KOPT-K1 (cell line): ENCODE data around the gene CPNE8.

Source experiments
- H3K27ac ChIP-seq: fragments of 200-600 bp; sonication (generic); 2 replicates; pipeline ENCODE4 v1.5.1; 2016; ENCODE audit warnings: antibody characterized with exemption, mild to moderate bottlenecking, low read depth, low read length; ENCODE audit not compliant: poor library complexity, severe bottlenecking
- H3K36me3 ChIP-seq: fragments of 200-600 bp; sonication (generic); 2 replicates; pipeline ENCODE4 v1.5.1; 2017; ENCODE audit warnings: antibody characterized with exemption, mild to moderate bottlenecking, low read length, moderate library complexity; ENCODE audit not compliant: insufficient read depth
- H3K9me3 ChIP-seq: fragments of 200-600 bp; sonication (generic); 2 replicates; pipeline ENCODE4 v1.5.1; 2017; ENCODE audit warnings: antibody characterized with exemption, low read length, mild to moderate bottlenecking; ENCODE audit not compliant: insufficient read depth, poor library complexity, severe bottlenecking

The CPNE8 gene

GRCh38 chr12:38690646-38691045 is 214.7 kb downstream of the CPNE8 start:
- Histone ChIP-seq H3K27ac (no peak overlapping the region), H3K36me3 (no peaks in the 10 kb centered on the region), H3K9me3 (no peaks in the 10 kb centered on the region)

GRCh38 chr12:38689704-38690103 is 215.7 kb downstream of the CPNE8 start:
- Histone ChIP-seq H3K27ac (no peak overlapping the region), H3K36me3 (no peaks in the 10 kb centered on the region), H3K9me3 (no peaks in the 10 kb centered on the region)

DNA sequence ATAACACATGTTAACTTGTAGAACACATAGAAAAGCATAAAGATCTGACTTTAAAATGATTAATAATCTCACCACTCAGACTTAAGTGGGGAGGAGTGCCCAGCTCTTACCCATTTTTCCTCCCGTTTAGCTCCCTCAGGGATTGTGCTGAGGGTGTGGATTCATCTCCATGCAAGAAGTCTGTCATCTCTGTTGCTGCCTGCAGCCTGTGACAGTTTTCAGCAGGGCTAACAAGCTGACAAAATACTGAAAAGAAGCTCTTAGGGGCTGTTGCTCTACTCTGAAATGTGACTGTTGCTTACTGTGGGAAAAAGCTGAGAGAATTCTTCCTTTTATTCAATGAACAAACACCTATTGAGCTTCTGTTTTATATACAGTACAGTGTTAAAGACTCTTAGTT is 216.2 kb downstream of the CPNE8 start:
- Histone ChIP-seq H3K9me3 (no peaks in the 10 kb centered on the region), H3K27ac (no peak overlapping the region), H3K36me3 (no peaks in the 10 kb centered on the region)

- no peak overlapping the region for H3K27ac ChIP-seq
- no peaks in the 10 kb centered on the region for H3K9me3 ChIP-seq
- no peaks in the 10 kb centered on the region for H3K36me3 ChIP-seq
These were observed 222.9 kb downstream of the CPNE8 start for GRCh38 chr12:38682521-38682920.

DNA sequence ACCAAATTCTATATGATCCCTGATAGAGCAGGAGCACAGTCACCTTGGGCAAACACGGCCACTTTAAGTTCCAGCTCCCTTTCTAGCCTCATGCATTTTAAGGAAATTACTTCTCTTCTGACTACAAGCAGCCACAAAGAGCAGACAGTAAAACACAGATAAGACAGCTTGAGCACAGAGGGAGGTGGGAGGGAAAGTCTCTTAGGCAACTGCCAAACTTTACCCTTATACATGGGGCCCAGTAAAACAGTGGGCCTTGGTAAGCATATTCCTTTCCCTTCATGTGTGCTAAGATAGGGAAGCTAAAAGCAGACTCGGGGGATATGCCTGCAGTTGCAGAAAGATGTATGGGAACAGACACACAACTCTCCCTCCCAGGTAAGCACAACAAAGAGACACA is 235.9 kb downstream of the CPNE8 start:
- Histone ChIP-seq H3K36me3 (no peaks in the 10 kb centered on the region), H3K27ac (no peak overlapping the region), H3K9me3 (no peaks in the 10 kb centered on the region)

DNA sequence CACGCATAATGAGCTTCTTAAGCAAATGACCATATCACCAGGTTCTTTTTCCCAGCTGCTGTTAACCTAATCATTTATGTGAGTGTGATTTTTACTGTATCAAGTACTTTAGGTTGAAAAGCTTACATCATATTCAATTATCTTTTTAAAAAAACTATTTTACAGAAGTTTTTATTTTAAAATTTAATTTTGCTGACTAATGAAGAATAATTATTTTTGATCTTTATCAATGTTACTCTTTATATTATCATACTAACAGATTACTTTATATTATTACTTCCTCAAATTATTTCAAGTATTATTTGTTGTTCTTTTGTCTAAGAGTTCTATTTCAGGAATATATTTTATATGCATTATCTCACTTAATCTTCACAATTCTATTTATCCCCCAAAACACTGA is 236.3 kb downstream of the CPNE8 start:
- no peak overlapping the region for H3K27ac ChIP-seq
- no peaks in the 10 kb centered on the region for H3K36me3 ChIP-seq
- H3K9me3 ChIP-seq = no peaks in the 10 kb centered on the region

DNA sequence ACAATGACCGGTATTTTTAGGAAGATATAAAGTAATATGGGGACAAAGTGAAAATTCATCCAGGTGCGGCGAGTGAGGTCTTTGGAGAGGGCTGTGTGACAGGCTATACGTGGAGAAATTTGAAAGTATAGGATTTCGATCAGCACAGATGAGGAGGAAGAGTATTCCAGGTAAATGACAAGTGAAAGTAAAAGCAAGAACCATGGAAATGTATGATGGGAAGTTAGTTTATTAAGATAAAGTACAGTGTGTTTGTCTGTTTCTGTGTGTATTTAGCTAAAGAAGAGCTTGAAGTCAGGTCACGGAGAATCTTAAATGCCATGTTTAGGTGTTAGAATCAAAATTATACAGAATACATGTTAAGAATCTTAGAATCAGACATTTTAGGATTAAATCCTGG is 239.0 kb downstream of the CPNE8 start:
- peaks cover 7% of the 10 kb centered on the region for H3K9me3 ChIP-seq
- H3K36me3 ChIP-seq = no peaks in the 10 kb centered on the region
- no peak overlapping the region for H3K27ac ChIP-seq

DNA sequence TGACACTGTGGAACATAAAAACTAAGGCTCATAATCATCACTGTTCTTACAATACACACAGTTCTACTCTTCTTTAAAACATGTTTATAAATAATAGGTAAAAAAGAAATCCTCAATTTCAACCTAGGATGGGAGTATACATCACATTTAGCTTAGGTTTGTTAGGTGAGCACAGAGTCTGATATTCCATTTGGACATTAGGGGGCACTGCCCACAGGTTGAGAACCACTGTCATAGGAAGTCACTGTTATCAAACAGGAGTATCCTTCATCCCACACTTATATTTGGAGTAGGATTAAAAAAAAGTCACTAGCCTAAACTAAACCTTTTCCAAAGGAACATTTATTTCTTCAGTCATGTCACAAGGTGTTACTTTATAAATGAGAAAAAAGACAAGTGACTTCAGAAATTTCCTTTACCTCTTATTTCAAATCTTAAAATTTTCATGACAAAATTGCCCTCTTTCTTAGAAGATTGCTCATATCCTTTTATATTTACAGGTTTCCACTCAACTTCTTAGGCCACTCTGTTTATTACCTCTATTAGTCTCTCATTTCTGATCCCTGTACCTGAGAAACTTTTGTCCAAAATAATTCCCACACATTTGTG is 240.6 kb downstream of the CPNE8 start:
- H3K36me3 ChIP-seq = no peaks in the 10 kb centered on the region

GRCh38 chr12:38662829-38663228 is 242.6 kb downstream of the CPNE8 start:
- H3K9me3 ChIP-seq = peaks cover 7% of the 10 kb centered on the region
- no peaks in the 10 kb centered on the region for H3K36me3 ChIP-seq
- no peak overlapping the region for H3K27ac ChIP-seq

More for the DNA sequence above, 240.6 kb downstream of the CPNE8 start:
- Histone ChIP-seq H3K27ac (no peak overlapping the region), H3K9me3 (peaks cover 7% of the 10 kb centered on the region)

DNA sequence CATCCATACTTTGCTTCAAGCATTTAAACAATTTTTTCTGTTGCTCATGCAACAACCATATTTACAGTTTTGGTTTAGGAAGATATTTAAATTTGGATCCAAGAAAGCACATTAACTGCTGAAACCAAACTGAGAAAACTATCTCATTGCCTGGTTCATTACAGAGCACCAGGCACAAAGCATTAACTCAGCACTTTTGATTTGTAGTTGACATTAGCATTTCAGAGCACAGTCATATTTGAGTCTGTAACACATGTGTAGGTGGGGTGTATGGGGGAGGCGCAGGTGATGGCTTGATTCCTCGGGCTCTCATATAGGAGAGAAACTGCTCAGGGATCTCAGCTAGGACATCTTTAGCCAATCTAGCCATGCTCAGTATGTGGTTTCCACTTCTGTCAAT is 251.7 kb downstream of the CPNE8 start:
- no peaks in the 10 kb centered on the region for H3K9me3 ChIP-seq

DNA sequence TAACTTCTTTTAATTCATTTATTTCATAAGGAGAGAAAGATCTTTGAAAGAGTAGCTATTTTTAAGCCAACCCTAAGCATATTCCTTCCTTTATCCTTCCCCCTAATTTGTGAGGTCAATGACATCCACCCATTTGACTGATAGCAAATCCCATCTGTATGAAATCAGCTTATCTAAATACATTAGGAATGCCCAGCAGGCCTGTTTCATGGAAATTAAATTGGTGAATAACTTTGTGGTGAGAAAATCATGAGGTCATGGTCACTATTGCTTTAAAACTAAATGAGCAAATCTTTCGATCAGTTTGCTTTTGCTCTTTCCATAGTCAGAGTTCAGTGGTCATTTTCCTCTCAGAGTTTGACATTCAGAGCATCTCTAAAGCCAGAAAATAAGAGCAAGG is 256.6 kb downstream of the CPNE8 start:
- H3K27ac ChIP-seq = no peak overlapping the region
- H3K9me3 ChIP-seq = no peaks in the 10 kb centered on the region
- H3K36me3 ChIP-seq = no peaks in the 10 kb centered on the region

More for the DNA sequence above, 251.7 kb downstream of the CPNE8 start:
- no peak overlapping the region for H3K27ac ChIP-seq
- no peaks in the 10 kb centered on the region for H3K36me3 ChIP-seq

DNA sequence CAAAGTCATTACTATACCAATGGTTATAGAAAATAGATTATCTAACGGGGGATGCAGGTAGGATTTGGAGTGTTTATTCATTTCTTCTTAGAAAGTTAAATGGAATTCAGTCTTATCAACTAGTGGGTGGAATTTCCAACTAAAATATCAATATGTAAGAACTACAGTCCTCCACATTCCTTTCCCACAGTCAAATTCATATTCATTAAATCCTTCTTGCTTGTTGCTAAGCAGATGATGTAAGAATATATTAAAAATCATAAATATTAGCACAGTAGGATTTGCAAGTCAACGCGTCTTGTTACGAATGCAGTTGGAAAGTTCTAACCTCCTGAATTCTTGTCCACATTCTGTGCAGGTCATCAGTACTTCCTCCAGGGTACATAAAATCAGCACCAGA is 259.2 kb downstream of the CPNE8 start:
- Histone ChIP-seq H3K36me3 (no peaks in the 10 kb centered on the region), H3K9me3 (no peaks in the 10 kb centered on the region), H3K27ac (no peak overlapping the region)

DNA sequence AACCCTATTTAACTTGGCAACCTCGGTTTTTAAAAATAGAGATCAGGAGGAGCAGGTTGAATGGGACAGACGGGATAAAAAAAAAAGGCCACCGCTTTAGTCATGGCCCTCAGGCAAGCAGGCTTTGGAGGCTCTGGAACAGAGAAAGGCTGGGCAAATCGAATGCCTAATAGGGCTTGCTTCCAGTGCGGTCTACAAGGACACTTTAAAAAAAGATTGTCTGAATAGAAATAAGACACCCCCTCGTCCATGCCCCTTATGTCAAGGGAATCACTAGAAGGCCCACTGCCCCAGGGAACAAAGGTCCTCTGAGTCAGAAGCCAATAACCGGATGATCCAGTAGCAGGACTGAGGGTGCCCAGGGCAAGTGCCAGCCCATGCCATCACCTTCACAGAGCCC is 265.8 kb downstream of the CPNE8 start:
- Histone ChIP-seq H3K36me3 (no peaks in the 10 kb centered on the region), H3K27ac (no peak overlapping the region), H3K9me3 (no peaks in the 10 kb centered on the region)

GRCh38 chr12:38638401-38638800 is 267.0 kb downstream of the CPNE8 start:
- H3K36me3 ChIP-seq = no peaks in the 10 kb centered on the region
- H3K9me3 ChIP-seq = no peaks in the 10 kb centered on the region
- H3K27ac ChIP-seq = no peak overlapping the region

DNA sequence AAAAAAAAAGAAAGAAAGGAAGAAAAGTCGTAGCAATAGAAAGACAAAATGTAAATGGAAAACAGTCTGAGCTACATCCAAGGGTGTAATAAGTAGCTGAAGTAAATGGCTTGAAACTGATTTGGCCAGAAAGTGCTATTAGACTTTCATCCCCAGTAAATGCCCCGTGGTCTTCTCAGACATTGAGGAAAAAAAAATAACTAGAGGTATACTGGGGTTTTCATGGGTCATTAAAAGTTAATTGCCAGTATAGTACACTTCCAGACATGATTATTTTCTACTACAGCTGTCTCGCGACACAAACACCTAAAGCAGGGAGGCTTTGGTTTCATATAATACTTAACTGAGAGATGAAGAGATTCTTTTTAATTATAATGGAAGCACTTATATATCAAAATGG is 271.9 kb downstream of the CPNE8 start:
- no peaks in the 10 kb centered on the region for H3K9me3 ChIP-seq
- H3K27ac ChIP-seq = no peak overlapping the region
- H3K36me3 ChIP-seq = no peaks in the 10 kb centered on the region

GRCh38 chr12:38629064-38629463 is 276.3 kb downstream of the CPNE8 start:
- no peak overlapping the region for H3K27ac ChIP-seq
- H3K36me3 ChIP-seq = no peaks in the 10 kb centered on the region
- no peaks in the 10 kb centered on the region for H3K9me3 ChIP-seq
